Measurements from ENCODE around the gene ACTL9. TPM values are rescaled to one million over a fixed set of nuclear protein-coding genes. Genes with fewer than 3 reads are reported as not detected.

ACTL9 gene
- total RNA-seq, 1 donor from 2014 or later = not detected

- no peaks in the 10 kb centered on the region for H3K36me3 ChIP-seq
- no peak for TF ChIP-seq CTCF (IDR thresholded peaks at IDR 0.05)
- intact Hi-C loops (cut with DNase I) = no loop called here
- no peaks in the 10 kb centered on the region for H3K9me3 ChIP-seq
- H3K27me3 ChIP-seq = no peaks in the 10 kb centered on the region
- H3K4me1 ChIP-seq = no peaks in the 10 kb centered on the region
- H3K4me3 ChIP-seq = no peak overlapping the region
- no peak overlapping the region for H3K27ac ChIP-seq
- no peak for DNase-seq (ENCODE audit: low spot score in 2 of 2)
These were observed 34.5 kb downstream of the ACTL9 start for GRCh38 chr19:8663920-8664670.

GRCh38 chr19:8662263-8662662 lies 36.3 kb downstream of the ACTL9 start:
- intact Hi-C loops (cut with DNase I) = no loop called here
- H3K9me3 ChIP-seq = no peaks in the 10 kb centered on the region
- no peaks in the 10 kb centered on the region for H3K27me3 ChIP-seq
- no peak overlapping the region for H3K4me3 ChIP-seq
- no peaks in the 10 kb centered on the region for H3K4me1 ChIP-seq
- no peak for DNase-seq (ENCODE audit: low spot score in 2 of 2)
- no peak for TF ChIP-seq CTCF (IDR thresholded peaks at IDR 0.05)
- no peaks in the 10 kb centered on the region for H3K36me3 ChIP-seq
- H3K27ac ChIP-seq = no peak overlapping the region

- H3K4me1 ChIP-seq = no peaks in the 10 kb centered on the region
- no peak overlapping the region for H3K4me3 ChIP-seq
- DNase-seq (ENCODE audit: low spot score in 2 of 2) = no peak
- no peaks in the 10 kb centered on the region for H3K27me3 ChIP-seq
- TF ChIP-seq CTCF (IDR thresholded peaks at IDR 0.05) = no peak
- H3K36me3 ChIP-seq = no peaks in the 10 kb centered on the region
- no peaks in the 10 kb centered on the region for H3K9me3 ChIP-seq
- H3K27ac ChIP-seq = no peak overlapping the region
- intact Hi-C loops (cut with DNase I) = no loop called here
These were observed 38.7 kb downstream of the ACTL9 start for GRCh38 chr19:8659905-8660304.

GRCh38 chr19:8657869-8658268 lies 40.7 kb downstream of the ACTL9 start:
- no peak overlapping the region for H3K4me3 ChIP-seq
- no peaks in the 10 kb centered on the region for H3K27me3 ChIP-seq
- no peaks in the 10 kb centered on the region for H3K9me3 ChIP-seq
- no peak for TF ChIP-seq CTCF (IDR thresholded peaks at IDR 0.05)
- no peaks in the 10 kb centered on the region for H3K4me1 ChIP-seq
- H3K36me3 ChIP-seq = no peaks in the 10 kb centered on the region
- intact Hi-C loops (cut with DNase I) = no loop called here
- DNase-seq (ENCODE audit: low spot score in 2 of 2) = no peak
- H3K27ac ChIP-seq = no peak overlapping the region

GRCh38 chr19:8655340-8655709 lies 43.3 kb downstream of the ACTL9 start:
- no peaks in the 10 kb centered on the region for H3K9me3 ChIP-seq
- H3K4me1 ChIP-seq = no peaks in the 10 kb centered on the region
- no peak for DNase-seq (ENCODE audit: low spot score in 2 of 2)
- no peak for TF ChIP-seq CTCF (IDR thresholded peaks at IDR 0.05)
- intact Hi-C loops (cut with DNase I) = loop anchor here (2.0 kb wide), 2 partner anchors 39 to 425 kb away; no protein-coding TSS in a partner anchor
- H3K27ac ChIP-seq = no peak overlapping the region
- no peaks in the 10 kb centered on the region for H3K27me3 ChIP-seq
- H3K4me3 ChIP-seq = no peak overlapping the region
- no peaks in the 10 kb centered on the region for H3K36me3 ChIP-seq

Data from ascending aorta (tissue), 2 donors.